ENCODE data around the gene KRTAP24-1.

The KRTAP24-1 gene

GRCh38 chr21:30282850-30283249, at the start of gene KRTAP24-1:
TSS of gene KRTAP24-1 (minus strand) at chr21:30282950. CDS start at chr21:30282932, 18 bp downstream.
- no peak for DNase-seq

GRCh38 chr21:30329203-30329875, 46.6 kb upstream of the KRTAP24-1 start:
- DNase-seq: no peak

GRCh38 chr21:30326390-30326789, 43.6 kb upstream of the KRTAP24-1 start:
- DNase-seq: no peak

GRCh38 chr21:30320215-30320614, 37.5 kb upstream of the KRTAP24-1 start, which contains the start of gene KRTAP26-1:
TSS of gene KRTAP26-1 (minus strand) at chr21:30320315. CDS start at chr21:30320035, 280 bp downstream.
- DNase-seq: no peak

- no peak for DNase-seq
Measured at GRCh38 chr21:30315701-30316100, 33.0 kb upstream of the KRTAP24-1 start.

- DNase-seq: no peak
Measured at GRCh38 chr21:30306884-30307283, 24.1 kb upstream of the KRTAP24-1 start.

- no peak for DNase-seq
Measured at GRCh38 chr21:30305136-30305535, 22.4 kb upstream of the KRTAP24-1 start.

GRCh38 chr21:30289215-30289614, 6.5 kb upstream of the KRTAP24-1 start, which contains the start of gene KRTAP25-1:
TSS of gene KRTAP25-1 (minus strand) at chr21:30289514. CDS start at chr21:30289490, 24 bp downstream.
- DNase-seq: no peak

- DNase-seq: no peak
Measured at GRCh38 chr21:30271611-30272010, 11.1 kb downstream of the KRTAP24-1 start.

GRCh38 chr21:30271156-30271555, 11.6 kb downstream of the KRTAP24-1 start:
- no peak for DNase-seq

- DNase-seq: no peak
Measured at GRCh38 chr21:30269803-30270530, 12.8 kb downstream of the KRTAP24-1 start.

GRCh38 chr21:30268608-30269197, 14.0 kb downstream of the KRTAP24-1 start:
- DNase-seq: no peak

GRCh38 chr21:30257773-30258172, 25.0 kb downstream of the KRTAP24-1 start:
- DNase-seq: no peak

- no peak for DNase-seq
Measured at GRCh38 chr21:30256100-30256499, 26.6 kb downstream of the KRTAP24-1 start.

- DNase-seq: no peak
Measured at GRCh38 chr21:30255679-30256078, 27.1 kb downstream of the KRTAP24-1 start.

- no peak for DNase-seq
Measured at GRCh38 chr21:30251781-30252180, 31.0 kb downstream of the KRTAP24-1 start.

GRCh38 chr21:30249936-30250335, 32.8 kb downstream of the KRTAP24-1 start:
- DNase-seq: no peak

- no peak for DNase-seq
Measured at GRCh38 chr21:30248844-30249243, 33.9 kb downstream of the KRTAP24-1 start.

- DNase-seq: no peak
Measured at GRCh38 chr21:30245061-30245460, 37.7 kb downstream of the KRTAP24-1 start.

GRCh38 chr21:30243691-30244090, 39.1 kb downstream of the KRTAP24-1 start:
- DNase-seq: no peak

- DNase-seq: no peak
Measured at GRCh38 chr21:30240661-30241060, 42.1 kb downstream of the KRTAP24-1 start.

- DNase-seq: no peak
Measured at GRCh38 chr21:30238168-30238567, 44.6 kb downstream of the KRTAP24-1 start.

- DNase-seq: no peak
Measured at GRCh38 chr21:30234643-30235042, 48.1 kb downstream of the KRTAP24-1 start.

- DNase-seq: no peak
Measured at GRCh38 chr21:30234050-30234449, 48.7 kb downstream of the KRTAP24-1 start.

Data from CD4-positive, alpha-beta T cell treated with Interleukin-17A for 1 hour (primary cell).